NT2/D1 (cell line): ENCODE results near the gene MYL2.

Source experiments
- SUZ12 ChIP-seq: IDR thresholded peaks from 2 replicates; pipeline ENCODE4 v1.6.1; 2011; ENCODE audit not compliant: insufficient read length, insufficient read depth; ENCODE audit errors: extremely low read depth
- YY1 ChIP-seq: IDR thresholded peaks from 2 replicates; pipeline ENCODE4 v1.6.1; 2011; ENCODE audit not compliant: insufficient read length, insufficient read depth

DNA sequence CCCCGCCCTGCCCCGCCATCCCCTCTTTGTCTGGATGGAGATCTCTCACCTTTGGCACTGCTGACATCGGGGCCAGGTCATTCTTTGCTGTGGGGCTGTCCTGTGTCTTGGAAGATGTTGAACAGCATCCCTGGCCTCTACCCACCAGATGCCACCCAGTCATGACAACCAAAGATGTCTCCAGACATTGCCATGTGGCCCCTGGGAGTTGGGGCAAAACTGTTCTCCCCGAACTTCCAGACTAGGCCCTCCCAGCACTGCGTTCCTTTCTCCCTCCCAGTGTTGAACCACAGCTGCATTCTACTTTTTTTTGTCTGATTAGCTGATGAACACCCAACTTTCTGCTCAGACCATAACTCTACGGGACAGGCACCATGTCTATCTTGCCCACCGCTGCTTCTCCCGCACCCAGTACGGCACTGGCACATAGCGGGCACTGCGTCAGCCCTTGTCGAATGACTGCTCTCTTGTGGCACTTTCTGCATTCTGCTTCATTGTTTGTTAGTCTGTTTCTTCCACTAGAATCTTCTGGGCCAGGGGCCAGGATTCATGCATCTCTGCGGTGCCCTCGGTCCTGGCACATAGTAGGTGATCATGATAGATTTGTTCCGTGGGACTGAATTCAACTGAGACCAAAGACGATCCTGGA, 13.1 kb upstream of the MYL2 start:
- TF ChIP-seq YY1 (no peak), SUZ12 (no peak)
